SU-DHL-6 (cell line): Measurements from ENCODE around the gene LRRC71.

Experiments used
- EZH2phosphoT487 ChIP-seq: fragments of 200-600 bp; sonication (generic), shearing (Covaris generic); conservative IDR thresholded peaks from 2 replicates; pipeline ENCODE4 v1.6.1; 2018; ENCODE audit warnings: mild to moderate bottlenecking, antibody characterized with exemption, low read length, moderate library complexity, mixed read lengths
- TF ChIP-seq, protein P1 (sequence below): fragments of 200-600 bp; sonication (generic); IDR thresholded peaks from one replicate; pipeline ENCODE4 v1.5.1; 2017; ENCODE audit warnings: antibody characterized with exemption, mild to moderate bottlenecking, low read length, moderate library complexity; ENCODE audit not compliant: insufficient read depth, poor library complexity, severe bottlenecking

DNA sequence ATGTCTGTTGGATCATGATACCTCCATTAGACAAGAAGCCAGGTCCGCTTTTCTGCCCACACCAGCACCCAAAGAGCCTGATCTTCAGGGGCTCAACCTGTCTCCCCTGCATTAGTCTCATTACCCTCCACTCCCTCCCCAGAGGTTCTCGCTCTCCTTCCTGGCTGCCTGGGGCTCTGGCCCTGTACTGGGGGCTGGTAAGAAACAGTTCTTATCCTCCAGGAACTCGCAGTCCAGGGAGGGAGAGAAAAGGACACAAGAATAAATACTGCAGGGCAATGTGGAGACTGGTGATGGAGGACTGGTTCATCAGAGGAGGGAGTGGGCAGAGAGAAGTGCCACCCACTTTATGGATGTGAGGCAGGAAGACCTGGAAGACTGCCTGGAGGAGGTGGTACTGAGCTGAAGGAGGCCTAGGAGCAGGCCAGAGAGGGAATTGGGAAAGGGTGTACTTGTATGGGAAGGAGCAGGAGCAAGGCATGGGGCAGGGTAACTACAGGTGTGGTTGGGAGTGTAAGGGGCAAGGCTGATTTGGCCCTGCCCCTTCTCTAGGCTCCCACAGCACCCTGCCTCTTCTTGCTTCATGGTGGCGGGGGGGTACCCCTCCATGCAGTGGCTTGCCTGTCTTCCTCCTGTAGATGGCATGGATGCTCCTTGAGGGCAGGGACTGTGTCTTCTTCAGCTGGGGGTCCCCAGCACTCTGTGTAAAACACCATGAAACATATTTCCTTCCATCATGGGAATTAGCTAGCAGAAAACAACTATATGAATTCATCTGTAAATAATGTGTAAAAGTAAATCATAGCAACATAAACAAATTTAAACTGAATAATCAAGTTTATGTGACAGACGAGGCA, 5.0 kb downstream of the LRRC71 start:
- TF ChIP-seq, protein P1, sequence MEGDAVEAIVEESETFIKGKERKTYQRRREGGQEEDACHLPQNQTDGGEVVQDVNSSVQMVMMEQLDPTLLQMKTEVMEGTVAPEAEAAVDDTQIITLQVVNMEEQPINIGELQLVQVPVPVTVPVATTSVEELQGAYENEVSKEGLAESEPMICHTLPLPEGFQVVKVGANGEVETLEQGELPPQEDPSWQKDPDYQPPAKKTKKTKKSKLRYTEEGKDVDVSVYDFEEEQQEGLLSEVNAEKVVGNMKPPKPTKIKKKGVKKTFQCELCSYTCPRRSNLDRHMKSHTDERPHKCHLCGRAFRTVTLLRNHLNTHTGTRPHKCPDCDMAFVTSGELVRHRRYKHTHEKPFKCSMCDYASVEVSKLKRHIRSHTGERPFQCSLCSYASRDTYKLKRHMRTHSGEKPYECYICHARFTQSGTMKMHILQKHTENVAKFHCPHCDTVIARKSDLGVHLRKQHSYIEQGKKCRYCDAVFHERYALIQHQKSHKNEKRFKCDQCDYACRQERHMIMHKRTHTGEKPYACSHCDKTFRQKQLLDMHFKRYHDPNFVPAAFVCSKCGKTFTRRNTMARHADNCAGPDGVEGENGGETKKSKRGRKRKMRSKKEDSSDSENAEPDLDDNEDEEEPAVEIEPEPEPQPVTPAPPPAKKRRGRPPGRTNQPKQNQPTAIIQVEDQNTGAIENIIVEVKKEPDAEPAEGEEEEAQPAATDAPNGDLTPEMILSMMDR: no peak
- no peak for TF ChIP-seq EZH2phosphoT487
